Brain pericyte (primary cell): Measurements from ENCODE around the gene G2E3.
A peak's percentile ranks its signal among the peaks of the same experiment; 100 is the strongest.
"Not testable (repeated sequence)": the region's sequence is repeated elsewhere in the genome, so short reads cannot be mapped to it uniquely, and the experiment has no call there.

Source experiments
- DNase-seq: peaks from one replicate; pipeline ENCODE4 v3.0.0-alpha.2; 2012; ENCODE audit warnings: low read depth, low spot score

G2E3 gene

DNA sequence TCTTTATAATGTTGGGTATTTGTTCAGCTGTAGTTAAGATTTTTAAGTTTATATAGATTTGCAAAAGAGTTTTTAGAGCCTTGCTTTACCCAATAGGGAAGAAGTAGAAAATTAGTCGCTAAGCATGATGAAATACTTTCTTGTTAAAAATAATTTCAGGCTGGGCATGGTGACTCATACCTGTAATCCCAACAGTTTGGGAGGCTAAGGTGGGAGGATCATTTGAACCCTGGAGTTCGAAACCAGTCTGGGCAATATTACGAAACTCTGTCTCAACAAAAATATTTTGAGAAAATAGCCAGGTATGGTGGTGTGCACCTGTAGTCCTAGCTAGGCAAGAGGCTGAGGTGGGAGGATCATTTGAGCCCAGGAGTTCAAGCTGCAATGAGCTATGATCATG, 44.4 kb downstream of the G2E3 start:
- DNase-seq, result no peak

DNA sequence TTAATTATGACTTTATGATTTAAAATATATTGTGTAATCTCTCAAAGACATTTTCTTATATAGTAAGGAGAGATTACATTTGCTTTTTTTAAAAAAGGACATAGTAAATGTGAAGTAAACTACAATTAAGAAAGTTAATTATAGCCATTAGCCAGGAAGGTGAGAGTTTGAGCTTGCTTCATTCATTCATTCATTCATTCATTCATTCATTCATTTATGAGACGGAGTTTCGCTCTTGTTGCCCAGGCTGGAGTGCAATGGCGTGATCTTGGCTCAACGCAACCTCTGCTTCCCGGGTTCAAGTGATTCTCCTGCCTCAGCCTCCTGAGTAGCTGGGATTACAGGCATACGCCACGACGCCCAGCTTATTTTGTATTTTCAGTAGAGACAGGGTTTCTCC, 45.7 kb downstream of the G2E3 start:
- DNase-seq, result not testable (repeated sequence)

DNA sequence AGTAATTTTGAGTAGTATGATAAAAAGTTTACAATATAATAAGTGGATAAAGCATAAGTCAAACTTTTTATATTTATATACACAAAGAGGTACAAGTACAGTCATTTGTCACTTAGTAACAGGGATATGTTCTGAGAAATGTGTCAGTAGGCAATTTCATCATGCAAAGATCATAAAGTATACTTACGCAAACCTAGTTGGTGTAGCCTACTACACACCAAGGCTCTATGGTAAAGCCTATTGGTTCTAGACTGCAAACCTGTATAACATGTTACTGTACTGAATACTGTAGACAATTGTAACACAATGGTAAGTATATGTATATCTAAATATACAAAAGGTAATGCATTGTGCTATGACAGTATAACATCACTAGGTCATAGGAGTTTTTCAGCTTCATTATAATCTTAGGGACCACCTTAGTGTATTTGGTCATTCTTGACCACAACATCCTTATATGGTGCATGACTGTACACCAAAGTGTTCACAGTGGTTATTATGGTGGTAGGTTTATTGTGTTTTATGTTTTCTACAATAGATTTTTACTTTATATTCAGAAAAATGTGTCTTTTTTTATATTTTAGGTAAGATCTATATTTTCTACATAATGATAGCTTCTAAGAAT, 48.3 kb downstream of the G2E3 start:
- DNase-seq, result no peak

DNA sequence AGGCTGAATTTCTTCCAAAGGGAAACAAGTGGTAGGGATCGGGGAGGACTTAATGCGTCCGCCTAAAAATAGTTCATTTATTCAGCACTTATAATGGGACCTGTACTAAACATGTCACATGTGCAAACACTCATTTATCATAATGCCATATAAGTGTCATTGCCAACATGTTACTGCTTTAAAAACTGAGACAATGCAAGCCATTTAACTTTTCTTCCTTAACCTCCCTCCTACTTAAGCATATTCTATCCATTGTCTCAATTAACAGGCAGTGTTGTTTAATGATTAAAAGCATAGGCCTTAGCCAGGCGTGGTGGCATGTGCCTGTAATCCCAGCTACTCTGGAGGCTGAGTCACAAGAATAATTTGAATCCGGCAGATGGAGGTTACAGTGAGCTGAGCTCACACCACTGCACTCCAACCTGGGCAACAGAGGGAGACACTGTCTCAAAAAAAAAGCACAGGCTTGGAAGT, 49.6 kb downstream of the G2E3 start:
- DNase-seq, result no peak

DNA sequence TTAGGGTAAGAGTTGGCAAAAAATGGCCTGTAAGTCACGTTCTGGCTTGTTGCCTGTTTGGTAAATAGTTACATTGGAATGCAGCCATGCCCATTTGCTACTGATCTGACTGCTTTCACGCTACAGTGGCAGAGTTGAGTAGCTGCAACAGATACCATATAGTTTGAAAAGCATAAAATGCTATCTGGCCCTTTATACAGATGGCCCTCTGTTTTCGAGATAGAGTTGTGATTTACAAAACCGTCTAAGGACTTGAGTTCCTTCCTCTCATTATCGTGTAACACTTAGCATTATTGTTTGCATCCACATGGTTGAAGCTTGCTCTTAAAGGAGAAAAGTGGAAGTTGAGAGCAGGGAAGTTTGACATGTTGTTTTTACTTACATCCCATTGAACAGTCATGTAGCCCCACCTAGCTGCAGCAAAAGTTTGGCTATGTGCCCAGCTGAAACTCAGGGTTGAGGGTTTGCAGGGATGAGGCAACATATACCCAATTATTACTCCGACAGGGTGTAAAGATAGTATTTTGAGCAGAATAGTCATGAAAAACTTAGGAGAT, 51.9 kb downstream of the G2E3 start:
- DNase-seq, result peak; percentile 53

DNA sequence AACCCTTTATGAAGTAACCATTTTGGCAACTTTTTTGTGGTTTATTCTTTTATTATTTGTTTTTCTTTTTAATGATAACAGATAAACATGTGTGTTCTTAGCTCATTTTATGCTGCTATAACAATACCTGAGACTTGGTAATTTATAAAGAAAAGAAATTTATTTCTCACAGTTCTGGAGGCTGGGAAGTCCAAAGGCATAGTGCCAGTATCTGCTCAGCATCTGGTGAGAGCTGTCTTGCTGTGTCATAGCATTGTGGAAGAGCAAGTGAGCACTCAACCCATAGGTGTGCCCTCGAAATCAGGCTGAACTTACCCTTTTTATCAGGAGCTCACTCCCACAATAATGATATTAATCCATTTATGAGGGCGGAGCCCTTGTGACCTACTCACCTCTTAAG, 55.2 kb downstream of the G2E3 start:
- DNase-seq, result no peak

DNA sequence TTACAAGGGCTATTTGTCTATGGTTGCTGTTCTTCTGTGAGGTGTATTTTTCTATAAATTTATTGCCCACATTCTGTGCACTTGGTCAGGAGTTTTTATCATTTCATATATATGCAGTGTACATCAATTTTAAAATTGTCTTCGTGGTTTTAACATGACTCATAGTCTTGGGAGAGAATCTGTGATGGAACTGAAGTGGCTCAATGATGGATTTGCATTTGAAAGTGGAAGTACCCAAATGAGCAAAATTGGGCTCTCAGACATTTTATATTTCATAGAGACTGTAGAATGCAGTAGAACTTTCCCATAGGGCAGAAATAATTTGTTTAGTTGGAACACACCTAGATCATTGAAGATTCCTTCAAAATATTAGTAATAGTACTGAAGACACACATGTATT, 61.2 kb downstream of the G2E3 start:
- DNase-seq, result no peak

DNA sequence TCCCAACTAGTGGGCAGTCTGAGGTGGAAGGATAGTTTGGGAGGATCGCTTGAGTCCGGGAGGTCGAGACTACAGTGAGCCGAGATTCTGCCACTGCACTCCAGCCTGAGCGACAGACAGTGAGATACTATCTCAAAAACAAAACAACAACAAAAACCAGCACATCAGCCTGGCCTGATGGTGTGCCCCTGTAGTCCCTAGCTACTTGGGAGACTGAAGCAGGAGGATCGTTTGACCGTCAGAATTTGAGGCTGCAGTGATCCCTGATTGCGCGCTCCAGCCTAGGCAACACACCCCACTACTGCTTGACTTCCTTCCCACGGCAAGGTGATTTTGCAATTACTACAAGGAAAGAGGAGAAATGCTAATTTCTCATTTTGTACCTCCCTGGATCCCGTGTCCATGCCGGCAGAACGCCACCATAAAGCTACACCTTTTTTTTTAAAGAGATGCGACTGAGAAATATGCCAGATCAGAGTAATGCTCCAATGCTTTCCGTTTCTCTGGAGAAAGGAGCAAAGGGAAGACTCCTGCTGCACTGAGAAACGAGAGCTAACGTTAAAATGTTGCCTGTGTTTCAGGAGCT, 62.5 kb downstream of the G2E3 start:
- DNase-seq, result peak; percentile 5

DNA sequence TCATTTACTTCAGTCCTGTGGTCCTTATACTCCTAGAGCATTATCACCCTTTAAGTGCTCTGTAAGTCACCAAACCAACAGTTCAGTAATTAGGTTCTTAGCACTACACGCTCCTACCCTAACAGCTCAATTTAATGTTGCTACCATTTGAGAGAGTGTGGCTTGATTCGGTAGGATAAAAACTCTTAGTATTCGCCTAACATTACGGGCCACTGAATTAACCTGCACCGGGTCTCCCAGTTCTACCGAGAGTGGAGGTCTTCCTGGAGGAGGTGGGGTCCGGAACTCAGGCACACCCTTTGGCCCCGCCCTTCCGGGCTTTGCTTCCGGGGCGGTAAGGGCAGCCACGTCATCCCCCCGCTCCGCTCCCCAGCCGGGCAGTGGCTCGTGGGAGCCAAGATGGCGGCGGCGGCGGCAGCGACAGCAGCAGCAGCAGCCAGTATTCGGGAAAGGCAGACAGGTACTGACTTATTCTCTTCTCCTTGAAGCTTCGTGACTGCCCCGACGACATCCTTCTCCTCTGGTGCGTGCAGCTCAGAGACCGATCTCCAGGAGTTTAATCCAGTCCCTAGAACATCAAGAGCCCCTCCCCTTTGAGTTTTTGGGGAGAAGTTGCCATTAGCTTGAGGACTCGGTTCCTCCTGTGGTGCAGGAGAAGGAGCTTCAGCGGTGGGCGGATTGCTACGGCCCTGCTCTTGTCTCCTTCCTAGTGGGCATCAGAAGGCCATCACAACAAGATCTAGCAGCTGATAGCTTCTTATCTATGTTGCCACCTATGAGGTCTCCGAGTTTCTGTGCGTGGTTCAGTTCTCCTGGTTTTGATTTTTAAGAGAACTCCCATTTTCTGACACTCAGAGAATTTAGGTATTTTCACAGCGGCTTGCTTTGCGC, 63.2 kb downstream of the G2E3 start, which contains the start of gene SCFD1:
Gene SCFD1 (plus strand): TSS at position 380 of the 891 bp plus-strand sequence. CDS start 20 bp downstream, at position 400.
- DNase-seq, result peak; percentile 57

DNA sequence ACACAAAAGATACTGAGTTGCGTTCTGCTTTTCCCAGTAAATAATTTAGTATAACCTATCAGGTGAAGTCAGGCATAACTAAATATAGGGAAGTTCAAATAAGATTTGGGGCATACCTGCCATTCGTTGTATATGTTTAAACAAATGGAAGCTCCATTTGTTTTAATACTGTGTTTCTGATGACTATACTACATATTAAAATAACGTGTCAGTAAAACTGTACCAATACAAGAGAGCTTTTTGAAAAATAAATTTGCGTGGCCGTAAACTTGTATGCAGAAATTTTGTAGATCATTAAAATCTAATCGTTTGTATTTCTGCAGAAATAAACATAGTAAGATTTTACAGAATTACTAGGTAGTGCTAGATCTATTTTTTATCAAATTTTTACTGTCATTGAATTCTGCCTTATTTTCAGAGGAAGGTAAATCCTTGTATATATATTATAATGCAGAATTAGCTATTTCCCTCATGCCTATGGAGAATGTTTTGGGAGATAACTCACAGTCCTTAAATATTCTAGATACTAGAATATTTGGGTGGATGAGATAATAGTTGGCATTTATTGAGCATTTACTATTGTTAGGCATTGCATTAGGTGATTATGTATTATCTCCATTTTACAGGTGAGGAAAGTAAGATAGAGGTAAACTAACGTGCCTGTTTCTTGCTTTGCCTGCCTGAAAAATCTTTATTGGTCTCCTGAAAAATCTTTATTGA, 64.6 kb downstream of the G2E3 start:
- DNase-seq, result no peak

DNA sequence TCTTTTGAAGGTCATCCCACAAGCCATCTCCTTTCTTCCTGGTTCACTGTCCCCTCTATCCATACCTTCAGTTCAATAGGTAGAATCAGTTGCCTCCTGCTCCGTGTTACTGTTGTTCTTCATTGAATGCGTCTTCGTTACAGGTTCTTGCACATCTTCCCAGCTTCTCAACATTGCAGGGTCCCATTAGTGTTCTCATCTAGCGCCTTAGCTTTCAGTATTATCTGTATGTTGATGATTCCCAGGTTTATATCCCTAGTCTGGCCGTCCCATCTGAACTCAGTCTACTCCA, 65.1 kb downstream of the G2E3 start:
- DNase-seq, result no peak

DNA sequence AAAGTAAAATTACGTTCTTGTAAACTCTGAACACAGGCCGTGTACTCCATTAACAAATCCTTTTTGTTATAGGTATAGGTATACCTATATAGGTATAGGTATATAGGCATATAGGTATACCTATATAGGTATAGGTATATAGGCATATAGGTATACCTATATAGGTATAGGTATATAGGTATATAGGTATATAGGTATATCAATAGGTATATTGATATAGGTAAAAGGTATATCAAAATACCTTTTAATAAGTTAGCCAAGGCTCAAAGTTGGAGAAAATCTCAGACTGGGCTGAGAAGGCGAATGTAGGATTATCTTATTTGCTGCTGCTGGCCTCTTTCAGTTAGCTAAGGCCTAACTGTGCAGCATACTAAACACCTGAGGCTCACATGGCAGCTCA, 66.6 kb downstream of the G2E3 start:
- no peak for DNase-seq

DNA sequence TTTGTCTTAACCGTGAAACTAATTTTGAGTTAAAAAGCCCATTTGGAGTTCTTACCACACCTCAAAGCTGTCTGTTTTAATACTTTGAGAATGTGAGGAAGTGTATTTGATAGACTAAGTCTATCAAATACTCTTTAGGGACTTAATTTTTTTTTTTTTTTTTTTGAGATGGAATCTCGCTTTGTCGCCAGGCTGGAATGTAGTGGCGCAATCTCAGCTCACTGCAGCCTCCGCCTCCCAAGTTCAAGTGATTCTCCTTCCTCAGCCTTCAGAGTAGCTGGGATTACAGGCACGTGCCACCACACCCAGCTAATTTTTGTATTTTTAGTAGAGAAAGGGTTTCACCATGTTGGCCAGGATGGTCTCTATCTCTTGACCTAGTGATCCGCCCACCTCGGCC, 70.5 kb downstream of the G2E3 start:
- DNase-seq, result not testable (repeated sequence)

DNA sequence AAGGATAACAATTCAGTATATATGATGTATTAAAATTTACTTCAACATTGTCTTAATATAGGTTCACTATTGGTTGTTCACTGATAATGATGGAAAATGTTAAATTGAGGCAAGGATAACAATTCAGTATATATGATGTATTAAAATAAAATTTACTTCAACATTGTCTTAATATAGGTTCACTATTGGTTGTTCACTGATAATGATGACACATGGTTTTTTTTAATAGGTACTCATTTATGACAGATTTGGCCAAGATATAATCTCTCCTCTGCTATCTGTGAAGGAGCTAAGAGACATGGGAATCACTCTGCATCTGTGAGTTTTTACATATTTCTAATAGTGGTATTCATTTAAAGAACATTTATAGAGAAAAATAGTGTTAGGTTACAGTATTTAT, 71.3 kb downstream of the G2E3 start:
- no peak for DNase-seq

DNA sequence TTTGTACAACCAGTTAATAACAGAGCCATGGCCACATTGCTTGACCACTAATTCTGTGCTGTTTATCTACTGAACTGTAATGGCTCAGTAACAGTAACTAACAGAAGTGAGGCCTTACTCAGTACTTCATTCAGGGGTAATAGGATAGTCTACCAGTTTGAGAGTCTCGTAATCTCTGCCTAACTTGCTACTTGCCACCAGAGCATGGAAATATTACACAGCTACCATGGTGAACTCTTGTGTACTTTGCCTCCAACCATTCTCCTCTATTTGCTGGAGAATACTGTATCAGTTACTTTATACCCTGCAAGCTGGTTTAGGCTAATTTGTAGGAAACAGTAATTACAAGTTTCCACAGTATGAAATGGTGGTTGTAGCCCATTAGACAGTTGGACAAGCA, 73.8 kb downstream of the G2E3 start:
- no peak for DNase-seq

DNA sequence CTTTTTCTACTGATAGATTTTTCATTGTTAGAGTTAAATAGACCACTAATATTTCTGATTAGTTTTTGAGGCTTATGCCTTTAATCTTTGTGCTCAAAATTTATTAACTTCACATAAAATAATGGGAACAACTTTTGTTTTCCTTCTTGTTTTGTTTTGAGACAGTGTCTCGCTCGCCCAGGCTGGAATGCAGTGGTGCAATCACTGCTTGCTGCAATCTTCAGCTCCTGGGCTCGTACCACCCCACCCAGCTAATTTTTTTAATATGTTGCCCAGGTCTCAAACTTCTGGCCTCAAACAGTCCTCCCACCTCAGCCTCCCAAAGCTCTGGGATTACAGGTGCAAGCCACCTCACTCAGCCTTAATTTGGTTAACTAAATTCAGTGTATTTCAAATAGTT, 80.0 kb downstream of the G2E3 start:
- DNase-seq, result no peak

DNA sequence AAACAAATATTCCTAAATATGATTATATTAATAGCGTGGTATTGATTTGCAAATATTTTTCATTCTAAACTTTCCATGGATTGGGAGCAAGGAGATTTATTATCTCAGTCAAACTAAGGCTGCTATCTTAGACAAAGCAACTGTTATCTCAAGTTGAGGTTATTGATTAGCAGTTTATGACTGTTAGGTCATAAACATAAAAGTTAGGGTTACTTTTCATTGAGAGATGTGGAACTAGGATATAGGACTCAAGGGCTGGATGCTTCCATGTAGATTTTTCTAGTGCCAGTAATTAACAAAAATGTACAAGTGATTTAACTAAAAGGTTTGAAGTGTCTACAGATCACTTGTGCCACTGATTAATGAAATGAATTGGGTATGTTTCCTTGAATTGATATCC, 82.2 kb downstream of the G2E3 start:
- DNase-seq, result no peak

DNA sequence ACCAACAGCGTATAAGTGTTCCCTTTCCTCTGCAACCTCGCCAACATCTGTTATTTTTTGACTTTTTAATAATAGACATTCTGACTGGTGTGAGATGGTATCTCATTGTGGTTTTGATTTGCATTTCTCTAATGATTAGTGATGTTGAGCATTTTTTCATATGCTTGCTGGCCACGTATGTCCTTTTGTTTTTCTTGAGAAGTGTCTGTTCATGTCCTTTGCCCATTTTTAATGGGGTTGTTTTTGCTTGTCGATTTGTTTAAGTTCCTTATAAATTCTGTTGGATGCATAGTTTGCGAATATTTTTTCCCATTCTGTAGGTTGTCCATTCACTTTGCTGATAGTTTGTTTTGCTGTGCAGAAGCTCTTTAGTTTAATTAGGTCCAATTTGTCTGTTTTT, 85.5 kb downstream of the G2E3 start:
- DNase-seq, result not testable (repeated sequence)

DNA sequence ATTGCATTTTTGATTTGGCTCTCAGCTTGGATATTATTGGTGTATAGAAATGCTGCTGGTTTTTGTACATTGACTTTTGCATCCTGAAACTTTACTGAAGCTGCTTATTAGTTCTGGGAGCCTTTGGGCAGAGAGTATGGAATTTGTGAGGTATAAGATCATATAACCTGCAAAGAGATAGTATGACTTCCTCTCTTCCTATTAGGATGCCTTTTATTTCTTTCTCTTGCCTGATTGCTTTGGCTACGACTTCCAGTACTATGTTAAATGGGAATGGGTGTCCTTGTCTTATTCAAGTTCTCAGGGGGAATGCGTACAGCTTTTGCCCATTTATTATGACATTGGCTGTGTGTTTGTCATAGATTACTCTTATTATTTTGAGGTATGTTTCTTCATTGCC, 86.6 kb downstream of the G2E3 start:
- no peak for DNase-seq

DNA sequence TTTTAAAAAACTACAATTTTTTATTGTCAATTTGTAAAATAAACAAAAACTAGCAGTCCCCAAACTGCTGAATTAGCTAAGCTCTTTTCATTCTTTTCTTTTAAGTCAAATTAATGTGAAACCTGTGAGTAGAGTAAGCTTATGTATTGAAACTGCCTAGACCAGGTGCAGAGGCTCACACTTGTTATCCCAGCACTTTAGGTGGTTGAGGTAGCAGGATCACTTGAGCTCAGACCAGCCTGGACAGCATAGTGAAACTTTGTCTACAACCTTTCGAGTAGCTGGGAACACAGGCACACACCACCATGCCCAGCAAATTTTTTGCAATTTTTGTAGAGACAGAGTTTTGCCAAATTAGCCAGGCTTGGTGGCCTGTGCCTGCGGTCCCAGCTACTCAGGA, 89.5 kb downstream of the G2E3 start:
- DNase-seq, result no peak

DNA sequence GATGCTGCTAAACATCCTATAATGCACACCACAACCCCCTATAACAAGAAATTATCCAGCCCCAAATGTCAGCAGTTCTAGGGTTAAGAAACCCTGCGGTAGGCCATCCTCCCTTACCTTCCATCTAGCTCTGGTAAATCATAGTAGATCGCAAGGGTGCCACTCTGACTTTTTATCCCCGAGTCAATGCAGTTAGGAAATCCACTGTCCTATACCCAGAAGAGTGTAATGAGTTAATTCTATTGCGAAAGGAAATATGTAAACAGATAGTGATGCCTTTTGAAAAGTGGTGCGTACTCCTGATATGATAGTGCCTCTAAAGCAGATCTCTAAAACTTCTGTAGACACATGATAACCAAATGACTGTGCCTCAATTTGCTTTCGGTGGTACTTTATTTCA, 93.0 kb downstream of the G2E3 start:
- DNase-seq, result no peak

DNA sequence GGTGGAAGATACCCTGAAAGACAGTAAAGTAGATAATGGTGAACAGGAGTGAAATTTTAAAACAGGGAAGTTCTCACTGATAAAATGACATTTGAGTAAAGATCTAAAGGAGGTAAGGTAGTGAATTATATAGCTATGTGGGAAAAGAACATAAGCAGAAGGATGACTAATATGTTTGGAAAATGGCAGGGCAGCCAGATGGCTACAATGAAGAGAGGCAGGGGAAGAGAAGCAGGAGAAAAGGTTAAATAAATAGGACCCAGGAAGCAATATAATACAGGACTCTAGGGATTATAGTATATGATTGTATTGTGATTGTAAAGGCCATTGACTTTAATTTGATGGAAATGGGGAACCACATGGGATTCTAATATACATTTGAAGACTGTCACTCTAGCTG, 96.2 kb downstream of the G2E3 start:
- no peak for DNase-seq
